ENCODE data around the gene KANSL1. TPM values are rescaled to one million over a fixed set of nuclear protein-coding genes. Genes with fewer than 3 reads are reported as not detected.

KANSL1 gene
- total RNA-seq, 2 donors from 2014 or later: 86.5 to 102 TPM

DNA sequence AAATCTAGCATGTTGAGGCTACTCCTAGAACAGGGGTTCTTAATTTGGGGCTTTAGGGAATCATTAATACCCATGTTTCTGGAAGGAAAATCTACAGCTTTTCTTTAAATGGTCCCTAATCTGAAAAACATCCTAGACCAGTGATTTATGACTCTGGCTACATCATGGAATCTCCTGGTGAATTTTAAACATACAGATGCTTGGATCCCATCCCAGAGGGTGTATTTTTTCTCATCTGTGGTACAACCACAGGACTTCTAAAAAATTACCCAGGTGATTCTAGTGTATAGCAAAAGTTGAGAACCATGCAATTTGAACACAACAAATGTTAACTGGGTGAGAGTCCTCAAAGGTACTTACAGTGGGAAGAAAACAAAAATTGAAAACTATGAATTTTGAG, 41.5 kb downstream of the KANSL1 start:
- Histone ChIP-seq H3K4me3 (no peak overlapping the region), H3K36me3 (no peaks in the 10 kb centered on the region), H3K27me3 (replicated peaks; ENCODE audit: insufficient read depth) (no peaks in the 10 kb centered on the region), H3K4me1 (ENCODE audit: control insufficient read depth in 1 of 2, low read depth in 2 of 2) (peaks cover 48 to 65% of the 10 kb centered on the region in 2 donors), H3K9me3 (no peaks in the 10 kb centered on the region), H3K27ac (no peak overlapping the region)
- DNase-seq (ENCODE audit: low spot score) (no peak), ATAC-seq (ENCODE audit: insufficient number of reproducible peaks, low FRiP score, low read depth) (no peak)
- TF ChIP-seq, protein P1, sequence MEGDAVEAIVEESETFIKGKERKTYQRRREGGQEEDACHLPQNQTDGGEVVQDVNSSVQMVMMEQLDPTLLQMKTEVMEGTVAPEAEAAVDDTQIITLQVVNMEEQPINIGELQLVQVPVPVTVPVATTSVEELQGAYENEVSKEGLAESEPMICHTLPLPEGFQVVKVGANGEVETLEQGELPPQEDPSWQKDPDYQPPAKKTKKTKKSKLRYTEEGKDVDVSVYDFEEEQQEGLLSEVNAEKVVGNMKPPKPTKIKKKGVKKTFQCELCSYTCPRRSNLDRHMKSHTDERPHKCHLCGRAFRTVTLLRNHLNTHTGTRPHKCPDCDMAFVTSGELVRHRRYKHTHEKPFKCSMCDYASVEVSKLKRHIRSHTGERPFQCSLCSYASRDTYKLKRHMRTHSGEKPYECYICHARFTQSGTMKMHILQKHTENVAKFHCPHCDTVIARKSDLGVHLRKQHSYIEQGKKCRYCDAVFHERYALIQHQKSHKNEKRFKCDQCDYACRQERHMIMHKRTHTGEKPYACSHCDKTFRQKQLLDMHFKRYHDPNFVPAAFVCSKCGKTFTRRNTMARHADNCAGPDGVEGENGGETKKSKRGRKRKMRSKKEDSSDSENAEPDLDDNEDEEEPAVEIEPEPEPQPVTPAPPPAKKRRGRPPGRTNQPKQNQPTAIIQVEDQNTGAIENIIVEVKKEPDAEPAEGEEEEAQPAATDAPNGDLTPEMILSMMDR (IDR thresholded peaks at IDR 0.05): no peak

GRCh38 chr17:46150216-46150963, 42.8 kb downstream of the KANSL1 start:
- TF ChIP-seq, protein P1 (IDR thresholded peaks at IDR 0.05): no peak
- Histone ChIP-seq H3K27ac (no peak overlapping the region), H3K4me1 (ENCODE audit: control insufficient read depth in 1 of 2, low read depth in 2 of 2) (peaks cover 49 to 51% of the 10 kb centered on the region in 2 donors), H3K4me3 (no peak overlapping the region), H3K36me3 (no peaks in the 10 kb centered on the region), H3K27me3 (replicated peaks; ENCODE audit: insufficient read depth) (no peaks in the 10 kb centered on the region), H3K9me3 (no peaks in the 10 kb centered on the region)
- ATAC-seq (ENCODE audit: insufficient number of reproducible peaks, low FRiP score, low read depth): no peak
- DNase-seq (ENCODE audit: low spot score): no peak

DNA sequence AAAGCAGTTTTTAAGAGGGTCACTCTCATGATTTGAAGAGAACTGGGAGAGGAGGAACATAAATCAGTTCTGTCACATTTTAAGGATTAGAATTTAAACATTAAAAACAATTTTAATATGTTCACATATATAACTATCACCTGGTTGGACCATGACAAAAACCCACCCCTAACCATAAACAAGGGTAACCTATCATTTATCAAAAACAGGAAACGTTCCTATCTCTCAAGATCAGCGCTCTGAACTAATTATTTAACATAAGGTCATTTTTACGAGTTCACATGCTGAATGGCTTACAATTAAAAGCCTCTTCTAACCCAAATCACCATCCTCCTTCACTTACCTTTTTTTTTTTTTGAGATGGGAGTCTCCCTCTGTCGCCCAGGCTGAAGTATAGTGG, 45.0 kb downstream of the KANSL1 start:
- H3K27ac ChIP-seq: no peak overlapping the region

GRCh38 chr17:46147296-46147695, 45.9 kb downstream of the KANSL1 start:
- Histone ChIP-seq H3K27ac (no peak overlapping the region), H3K4me1 (ENCODE audit: control insufficient read depth in 1 of 2, low read depth in 2 of 2) (peaks cover 43 to 46% of the 10 kb centered on the region in 2 donors), H3K27me3 (replicated peaks; ENCODE audit: insufficient read depth) (no peaks in the 10 kb centered on the region), H3K4me3 (no peak overlapping the region), H3K36me3 (no peaks in the 10 kb centered on the region), H3K9me3 (no peaks in the 10 kb centered on the region)
- TF ChIP-seq, protein P1 (IDR thresholded peaks at IDR 0.05): no peak
- DNase-seq (ENCODE audit: low spot score) (no peak), ATAC-seq (ENCODE audit: insufficient number of reproducible peaks, low FRiP score, low read depth) (no peak)

More for the DNA sequence above, 45.0 kb downstream of the KANSL1 start:
- Histone ChIP-seq H3K4me1 (ENCODE audit: control insufficient read depth in 1 of 2, low read depth in 2 of 2) (peaks cover 42 to 48% of the 10 kb centered on the region in 2 donors), H3K9me3 (no peaks in the 10 kb centered on the region), H3K27me3 (replicated peaks; ENCODE audit: insufficient read depth) (no peaks in the 10 kb centered on the region), H3K4me3 (no peak overlapping the region), H3K36me3 (no peaks in the 10 kb centered on the region)
- DNase-seq (ENCODE audit: low spot score): no peak
- ATAC-seq (ENCODE audit: insufficient number of reproducible peaks, low FRiP score, low read depth): no peak
- TF ChIP-seq, protein P1 (IDR thresholded peaks at IDR 0.05): no peak

DNA sequence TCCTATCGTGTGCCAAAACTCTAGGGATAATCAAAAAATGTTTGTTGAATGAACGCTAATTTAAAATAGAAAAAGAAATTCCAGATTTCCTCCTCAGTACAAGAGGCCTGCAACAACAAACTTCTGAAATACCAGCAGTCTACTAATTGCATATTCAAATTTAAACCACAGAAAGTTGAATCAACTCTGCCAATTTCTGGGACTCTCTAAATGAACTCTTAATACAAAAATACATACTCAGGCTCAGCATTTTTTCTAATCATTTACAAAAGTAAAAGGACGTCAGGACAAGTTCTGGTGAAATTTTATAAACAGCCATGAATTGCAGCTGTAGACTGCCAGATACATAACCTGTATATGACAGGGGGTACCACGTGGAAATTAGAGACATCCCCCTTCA, 49.0 kb downstream of the KANSL1 start:
- TF ChIP-seq, protein P1 (IDR thresholded peaks at IDR 0.05): no peak
- peaks cover 50 to 56% of the 10 kb centered on the region in 2 donors for H3K4me1 ChIP-seq (ENCODE audit: control insufficient read depth in 1 of 2, low read depth in 2 of 2)

More for the DNA sequence above, 49.0 kb downstream of the KANSL1 start:
- no peak overlapping the region for H3K27ac ChIP-seq
- no peaks in the 10 kb centered on the region for H3K27me3 ChIP-seq (replicated peaks; ENCODE audit: insufficient read depth)
- ATAC-seq (ENCODE audit: insufficient number of reproducible peaks, low FRiP score, low read depth) (no peak), DNase-seq (ENCODE audit: low spot score) (no peak)
- H3K36me3 ChIP-seq: no peaks in the 10 kb centered on the region
- H3K4me3 ChIP-seq: no peak overlapping the region
- H3K9me3 ChIP-seq: no peaks in the 10 kb centered on the region

All from thoracic aorta (tissue), 2 donors.